Non-pigmented ciliary epithelial cell (primary cell): ENCODE measurements around the gene MINDY1.

Experiments
- DNase-seq: peaks from one replicate; pipeline ENCODE4 v3.0.0-alpha.2; 2010; ENCODE audit warnings: low read depth

The MINDY1 gene, protein sequence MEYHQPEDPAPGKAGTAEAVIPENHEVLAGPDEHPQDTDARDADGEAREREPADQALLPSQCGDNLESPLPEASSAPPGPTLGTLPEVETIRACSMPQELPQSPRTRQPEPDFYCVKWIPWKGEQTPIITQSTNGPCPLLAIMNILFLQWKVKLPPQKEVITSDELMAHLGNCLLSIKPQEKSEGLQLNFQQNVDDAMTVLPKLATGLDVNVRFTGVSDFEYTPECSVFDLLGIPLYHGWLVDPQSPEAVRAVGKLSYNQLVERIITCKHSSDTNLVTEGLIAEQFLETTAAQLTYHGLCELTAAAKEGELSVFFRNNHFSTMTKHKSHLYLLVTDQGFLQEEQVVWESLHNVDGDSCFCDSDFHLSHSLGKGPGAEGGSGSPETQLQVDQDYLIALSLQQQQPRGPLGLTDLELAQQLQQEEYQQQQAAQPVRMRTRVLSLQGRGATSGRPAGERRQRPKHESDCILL

DNA sequence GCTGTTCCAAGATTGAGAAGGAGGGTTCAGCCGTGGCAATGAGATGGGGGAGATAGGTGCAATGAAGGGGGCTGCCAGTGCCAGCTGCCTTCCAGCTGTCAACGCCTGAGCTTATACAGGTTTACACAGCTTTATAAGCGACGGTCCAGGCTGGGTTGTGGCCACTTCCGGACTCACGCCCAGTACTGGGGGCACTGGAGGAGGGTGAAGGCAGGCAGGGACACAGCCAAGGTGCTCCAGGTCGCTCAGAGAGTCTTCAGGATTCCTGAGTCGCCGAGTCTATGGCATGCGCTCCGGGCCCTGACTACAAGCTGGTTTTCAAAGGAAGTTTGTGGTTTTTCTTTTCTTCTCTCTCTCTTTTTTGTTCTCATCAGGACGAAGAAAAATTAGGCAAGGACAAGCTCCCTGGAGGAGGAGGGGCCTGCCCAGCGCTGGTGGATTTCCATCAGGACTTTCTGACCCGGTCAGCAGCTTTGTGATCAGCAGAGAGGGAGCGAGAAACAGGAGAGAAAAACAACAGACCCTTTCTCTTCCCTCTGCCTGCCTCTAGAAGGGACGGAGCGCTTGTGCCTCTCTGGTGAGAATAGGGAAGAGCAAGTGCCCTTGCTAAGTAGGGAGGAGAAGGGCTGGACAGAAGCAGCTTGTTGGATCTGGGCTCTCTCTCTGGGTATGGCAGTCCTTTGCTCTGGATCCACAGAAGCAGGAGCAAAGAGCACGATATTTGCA is at the start of gene MINDY1:
Gene MINDY1, minus strand, starts transcription at position 576 of the 726 bp plus-strand sequence. CDS start 4,285 bp downstream, outside the sequence.
- DNase-seq, result peak; percentile 72

DNA sequence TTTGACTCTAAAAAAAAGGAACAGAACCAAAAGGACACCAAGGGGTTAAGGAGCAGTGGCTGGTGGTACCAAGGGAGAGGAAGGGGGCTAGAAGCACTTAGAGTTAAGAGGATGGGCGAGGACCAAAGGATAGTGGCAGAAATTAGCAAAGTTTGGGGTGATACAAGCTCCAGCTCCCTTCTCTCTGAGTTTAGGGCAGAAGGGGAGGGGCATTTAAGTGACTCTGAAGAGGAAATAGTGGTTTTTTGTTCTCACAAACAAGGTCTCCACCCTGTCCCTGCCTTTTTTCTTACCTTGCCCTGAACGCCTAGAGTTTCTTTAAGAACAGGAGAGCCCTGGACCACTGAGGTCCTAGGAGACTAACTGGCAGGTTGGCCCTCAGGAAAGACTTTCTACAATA is 49.4 kb upstream of the MINDY1 start:
- no peak for DNase-seq

DNA sequence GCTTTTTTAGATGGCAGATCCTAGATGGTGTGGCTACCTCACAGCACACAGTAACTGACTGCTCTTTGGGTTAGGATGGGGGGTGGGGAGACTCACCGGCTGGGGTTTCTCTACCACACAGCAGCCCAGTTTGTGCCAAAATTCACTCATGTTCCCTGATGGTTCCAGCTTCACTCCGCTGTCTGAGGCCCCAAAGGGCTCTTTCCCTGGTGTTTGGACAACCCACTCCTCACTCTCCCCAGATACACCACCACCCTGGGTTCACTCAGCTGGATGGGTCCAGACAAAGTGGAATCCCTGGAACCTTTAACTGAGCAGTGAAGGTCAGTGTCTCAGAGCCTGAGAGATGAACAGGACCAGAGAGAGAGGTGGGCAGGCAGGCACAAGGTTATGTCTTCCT is 48.9 kb upstream of the MINDY1 start:
- no peak for DNase-seq

DNA sequence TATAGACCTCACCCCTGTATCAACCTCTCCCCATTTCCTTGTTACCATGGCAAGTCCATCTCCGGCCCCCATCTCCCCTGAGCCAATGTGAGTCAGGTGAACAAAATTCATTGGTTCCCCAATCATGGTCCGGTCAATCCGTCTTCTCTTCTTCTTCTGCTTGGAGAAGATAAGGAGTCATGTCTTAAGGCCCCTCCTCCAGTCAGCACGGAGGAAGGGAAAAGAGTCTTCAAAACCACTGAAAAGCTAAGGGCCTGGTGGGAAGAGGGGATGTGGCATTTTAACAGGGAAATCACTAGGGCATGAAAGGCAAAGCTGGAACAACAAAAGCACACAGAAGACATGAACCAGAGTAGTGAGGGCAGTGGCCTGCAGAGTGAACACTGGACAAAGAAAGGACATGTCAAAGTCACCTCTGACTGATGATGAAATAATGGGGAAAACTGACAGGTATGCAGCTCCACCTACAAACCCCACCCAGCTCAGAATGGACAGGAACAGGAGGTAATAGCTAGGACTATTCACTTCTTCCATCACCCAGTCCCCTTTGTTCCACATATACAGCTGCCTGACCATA is 48.4 kb upstream of the MINDY1 start:
- no peak for DNase-seq

DNA sequence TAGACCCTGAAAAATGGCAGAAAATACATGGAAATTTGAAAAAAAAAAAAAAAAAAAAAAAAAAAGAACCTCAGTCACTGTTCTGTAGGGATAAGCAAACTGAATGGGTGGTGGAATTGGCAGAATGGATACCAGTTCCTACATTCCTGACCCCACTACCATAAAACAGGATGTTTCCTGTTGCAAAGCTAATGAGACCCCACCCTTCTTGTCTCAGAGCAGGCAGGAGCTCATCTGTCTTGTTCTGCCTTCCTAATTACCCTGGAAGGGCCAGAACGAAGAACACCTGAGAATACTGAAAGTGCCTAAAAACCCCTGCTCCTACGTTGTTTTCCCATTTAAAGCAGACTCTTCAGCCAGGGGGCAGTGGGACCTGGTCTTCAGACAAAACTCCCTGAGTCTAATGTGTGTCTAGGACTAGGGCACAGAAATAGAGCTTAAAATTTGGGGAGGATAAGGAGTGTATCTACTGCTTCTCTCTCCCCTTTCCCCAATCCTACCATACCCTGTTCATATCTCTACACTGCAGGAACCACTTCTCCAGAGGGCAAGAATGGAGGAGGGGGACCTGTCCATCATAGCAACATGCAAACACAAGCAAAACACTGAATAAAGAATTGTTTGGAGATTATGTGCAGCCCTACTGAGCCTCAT is 44.8 kb upstream of the MINDY1 start:
- DNase-seq, result no peak

DNA sequence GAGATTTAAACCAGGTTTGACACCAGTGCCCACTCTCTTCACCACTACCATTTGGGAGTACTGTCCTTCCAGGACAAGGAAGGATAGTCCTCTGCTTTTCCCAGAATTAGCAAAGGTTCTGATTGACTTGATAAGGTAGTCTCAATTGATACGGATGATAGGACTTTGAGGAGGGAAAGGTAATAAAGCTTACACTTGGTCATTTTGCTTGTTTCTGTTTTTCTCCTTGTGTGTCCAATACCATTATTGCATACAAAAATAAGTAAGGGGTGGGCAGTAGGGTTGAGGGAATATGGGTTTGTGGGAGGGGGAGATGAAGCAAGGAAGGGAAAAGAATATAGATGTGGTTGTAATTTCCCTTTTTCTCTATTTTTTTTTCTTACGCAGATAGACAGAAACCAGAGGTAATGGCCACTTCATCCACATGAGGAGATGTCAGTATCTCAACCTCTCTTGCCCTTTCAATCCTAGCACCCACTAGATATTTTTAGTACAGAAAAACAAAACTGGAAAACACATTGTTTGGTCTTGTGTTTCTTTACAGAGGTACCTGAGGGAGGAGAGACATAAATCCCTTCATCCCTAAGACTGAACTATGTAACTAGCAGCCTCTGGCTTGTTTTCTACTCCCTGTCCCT is 43.5 kb upstream of the MINDY1 start:
- no peak for DNase-seq

DNA sequence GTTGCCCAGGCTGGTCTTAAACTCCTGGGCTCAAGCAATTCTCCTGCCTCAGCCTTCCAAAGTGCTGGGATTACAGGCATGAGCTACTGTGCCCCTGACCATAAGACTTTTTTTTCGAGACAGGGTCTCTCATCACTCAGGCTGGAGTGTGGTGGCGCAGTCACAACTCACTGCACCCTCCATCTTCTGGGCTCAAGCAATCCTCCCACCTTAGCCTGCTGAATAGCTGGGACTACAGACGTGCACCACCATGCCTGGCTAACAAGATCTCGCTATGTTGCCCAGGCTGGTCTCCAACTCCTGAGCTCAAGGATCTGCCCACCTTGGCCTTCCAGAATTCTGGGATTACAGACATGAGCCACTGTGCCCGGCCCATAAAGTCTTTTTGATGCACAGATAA is 42.8 kb upstream of the MINDY1 start:
- DNase-seq, result no peak

DNA sequence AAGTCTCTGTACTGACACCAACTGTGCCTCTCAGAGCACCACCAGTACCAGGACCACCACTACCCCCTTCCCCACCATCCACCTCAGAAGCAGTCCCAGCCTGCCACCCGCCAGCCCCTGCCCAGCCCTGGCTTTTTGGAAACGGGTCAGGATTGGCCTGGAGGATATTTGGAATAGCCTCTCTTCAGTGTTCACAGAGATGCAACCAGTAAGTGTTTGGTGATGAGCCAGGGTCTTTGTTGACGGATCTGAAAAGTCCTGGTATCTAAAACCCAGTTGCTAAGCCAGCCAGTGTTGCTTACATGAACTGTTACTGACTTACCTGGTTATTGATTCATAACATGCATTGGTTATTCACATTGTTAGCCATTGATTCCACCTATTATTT is 41.9 kb upstream of the MINDY1 start:
- DNase-seq, result no peak

DNA sequence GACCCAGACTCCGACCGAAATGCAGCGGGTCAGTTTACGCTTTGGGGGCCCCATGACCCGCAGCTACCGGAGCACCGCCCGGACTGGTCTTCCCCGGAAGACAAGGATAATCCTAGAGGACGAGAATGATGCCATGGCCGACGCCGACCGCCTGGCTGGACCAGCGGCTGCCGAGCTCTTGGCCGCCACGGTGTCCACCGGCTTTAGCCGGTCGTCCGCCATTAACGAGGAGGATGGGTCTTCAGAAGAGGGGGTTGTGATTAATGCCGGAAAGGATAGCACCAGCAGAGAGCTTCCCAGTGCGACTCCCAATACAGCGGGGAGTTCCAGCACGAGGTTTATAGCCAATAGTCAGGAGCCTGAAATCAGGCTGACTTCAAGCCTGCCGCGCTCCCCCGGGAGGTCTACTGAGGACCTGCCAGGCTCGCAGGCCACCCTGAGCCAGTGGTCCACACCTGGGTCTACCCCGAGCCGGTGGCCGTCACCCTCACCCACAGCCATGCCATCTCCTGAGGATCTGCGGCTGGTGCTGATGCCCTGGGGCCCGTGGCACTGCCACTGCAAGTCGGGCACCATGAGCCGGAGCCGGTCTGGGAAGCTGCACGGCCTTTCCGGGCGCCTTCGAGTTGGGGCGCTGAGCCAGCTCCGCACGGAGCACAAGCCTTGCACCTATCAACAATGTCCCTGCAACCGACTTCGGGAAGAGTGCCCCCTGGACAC is 41.4 kb upstream of the MINDY1 start:
- no peak for DNase-seq

DNA sequence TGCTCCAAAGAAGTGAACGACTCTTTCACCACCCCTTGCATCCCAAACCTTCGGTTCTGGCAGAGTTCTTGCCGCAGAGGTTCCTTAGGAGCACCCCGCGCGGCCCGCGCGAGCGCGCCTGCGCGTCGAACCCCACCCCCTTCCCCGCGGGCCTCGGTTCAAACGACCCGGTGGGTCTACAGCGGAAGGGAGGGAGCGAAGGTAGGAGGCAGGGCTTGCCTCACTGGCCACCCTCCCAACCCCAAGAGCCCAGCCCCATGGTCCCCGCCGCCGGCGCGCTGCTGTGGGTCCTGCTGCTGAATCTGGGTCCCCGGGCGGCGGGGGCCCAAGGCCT is 40.9 kb upstream of the MINDY1 start, which contains the start of gene C1orf56:
Gene C1orf56, plus strand, starts transcription at position 161 of the 334 bp plus-strand sequence. Its CDS starts 97 bp downstream, at position 258.
- no peak for DNase-seq

DNA sequence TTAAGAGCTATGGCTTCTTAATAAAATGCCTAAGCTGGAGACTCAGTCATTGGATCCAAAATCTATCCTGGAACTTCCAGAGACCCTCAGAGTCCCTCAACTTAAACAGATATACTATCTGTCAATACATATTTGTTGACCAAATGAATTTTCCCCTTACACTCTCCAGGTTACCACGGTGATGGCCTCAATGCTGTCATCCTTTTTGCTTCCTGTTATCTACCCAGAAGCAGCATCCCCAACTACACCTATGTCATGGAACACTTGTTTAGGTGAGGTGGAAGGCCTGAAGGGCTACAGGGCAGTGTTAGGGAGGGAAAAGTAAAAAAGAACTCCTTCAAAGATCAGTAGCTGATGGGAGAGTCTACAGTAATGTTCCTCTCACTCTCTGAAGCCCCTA is 36.5 kb upstream of the MINDY1 start:
- DNase-seq, result no peak

DNA sequence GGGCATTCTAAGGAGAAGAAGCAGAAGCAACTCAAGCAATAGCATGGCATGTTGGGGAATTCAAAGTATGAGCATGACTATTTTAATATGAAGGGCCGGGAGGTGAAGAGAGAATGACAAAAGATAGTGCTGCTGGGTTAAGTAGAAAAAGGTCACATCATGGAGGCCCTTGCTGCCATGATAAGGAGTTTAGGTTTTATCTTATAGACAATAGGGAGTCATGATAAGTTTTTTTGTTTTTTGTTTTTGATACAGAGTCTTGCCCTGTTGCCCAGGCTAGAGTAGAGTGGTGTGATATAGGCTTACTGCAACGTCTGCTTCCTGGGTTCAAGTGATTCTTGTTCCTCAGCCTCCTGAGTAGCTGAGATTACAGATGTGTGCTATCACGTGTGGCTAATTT is 32.8 kb upstream of the MINDY1 start:
- no peak for DNase-seq

DNA sequence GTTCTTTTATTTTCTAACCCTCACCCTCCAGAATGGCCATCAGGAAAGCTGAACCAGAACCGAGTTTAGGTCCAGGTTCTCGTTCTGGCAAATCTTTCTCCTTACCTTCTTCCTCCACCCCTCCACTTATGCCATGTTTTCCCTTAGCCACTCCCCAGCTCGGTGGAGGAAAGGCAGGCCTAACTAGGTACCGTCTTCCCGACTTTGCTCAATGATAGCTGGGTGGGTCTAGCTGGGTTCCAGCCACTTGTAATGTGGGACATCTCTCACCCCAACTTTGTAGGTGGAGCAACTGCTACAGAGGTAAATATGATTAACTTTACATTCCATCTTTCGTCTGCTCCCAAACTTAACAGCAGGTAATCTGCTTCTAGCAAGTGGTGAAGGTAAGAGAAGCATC is 30.3 kb upstream of the MINDY1 start:
- no peak for DNase-seq

DNA sequence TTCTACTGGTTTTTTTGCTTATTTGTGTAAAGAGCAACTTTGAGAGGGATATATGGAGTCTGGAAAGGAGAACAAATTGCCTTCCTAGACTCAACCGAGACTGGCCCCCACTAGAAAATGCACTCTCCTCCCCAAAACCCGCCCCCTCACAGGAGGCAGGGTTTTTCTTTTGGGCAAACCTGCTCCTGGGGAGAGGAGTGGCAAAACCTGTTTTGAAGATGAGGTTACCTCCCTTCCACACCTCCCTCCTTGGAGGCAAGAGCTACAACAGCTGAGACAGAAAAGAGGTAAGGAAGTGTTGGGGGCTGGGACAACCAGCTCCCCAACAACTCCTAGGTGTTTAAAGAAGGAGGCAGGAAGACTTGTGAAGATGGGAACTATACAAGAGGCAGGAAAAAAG is 29.7 kb upstream of the MINDY1 start, which contains the start of gene BNIPL:
Gene BNIPL, plus strand, starts transcription at position 231 of the 400 bp plus-strand sequence. Its CDS starts 140 bp downstream, at position 371.
- DNase-seq, result no peak

DNA sequence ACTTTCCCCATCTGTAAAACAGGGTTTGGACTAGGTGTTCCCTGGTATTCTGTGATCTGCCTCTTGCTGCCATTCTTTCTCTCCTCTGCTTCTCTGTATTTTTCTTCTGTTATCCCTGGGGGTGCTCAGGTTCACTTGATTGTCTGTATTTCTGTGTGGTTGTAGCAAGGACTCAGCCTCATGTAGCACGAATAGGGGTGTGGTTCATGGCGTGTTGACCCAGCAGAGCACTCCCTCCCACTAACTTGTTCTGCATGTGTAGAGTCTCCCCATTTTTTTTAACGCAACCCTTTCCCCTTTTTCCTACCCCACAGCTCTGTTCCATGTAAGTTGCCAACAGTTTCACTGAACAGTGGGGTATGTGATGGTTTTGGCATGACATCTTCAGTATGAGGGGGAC is 28.5 kb upstream of the MINDY1 start:
- no peak for DNase-seq

DNA sequence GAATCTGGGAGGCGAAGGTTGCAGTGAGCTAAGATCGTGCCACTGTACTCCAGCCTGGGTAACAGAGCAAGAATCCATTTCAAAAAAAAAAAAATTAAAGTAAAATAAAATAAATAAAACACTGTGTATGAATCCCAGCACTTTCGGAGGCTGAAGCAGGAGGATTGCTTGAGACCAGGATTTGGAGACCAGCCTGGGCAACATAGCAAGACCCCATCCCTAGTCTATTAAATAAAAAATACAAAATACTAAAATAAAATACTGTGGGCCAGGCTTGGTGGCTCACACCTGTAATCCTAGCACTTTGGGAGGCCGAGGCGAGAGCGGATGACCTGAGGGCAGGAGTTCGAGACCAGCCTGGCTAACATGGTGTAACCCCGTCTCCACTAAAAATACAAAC is 25.5 kb upstream of the MINDY1 start:
- DNase-seq, result no peak

DNA sequence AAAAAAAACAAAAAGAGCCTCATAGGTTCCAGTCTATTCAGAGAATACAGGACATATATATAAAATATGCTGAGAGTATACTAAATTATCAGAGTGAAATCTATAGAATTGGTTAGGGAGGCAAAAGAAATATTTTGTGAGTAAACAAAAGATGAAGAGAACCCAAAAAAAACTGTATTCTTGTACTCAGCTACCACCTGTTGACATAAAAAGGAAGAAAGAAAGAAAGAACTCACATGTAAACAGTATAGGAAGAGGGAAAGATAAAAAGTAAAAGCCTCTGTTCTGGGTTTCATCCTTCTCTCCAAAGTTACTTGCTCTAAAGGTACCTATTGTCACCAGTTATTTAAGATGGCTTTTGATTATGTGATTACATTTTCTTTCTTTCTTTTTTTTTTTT is 19.8 kb upstream of the MINDY1 start:
- DNase-seq, result no peak

DNA sequence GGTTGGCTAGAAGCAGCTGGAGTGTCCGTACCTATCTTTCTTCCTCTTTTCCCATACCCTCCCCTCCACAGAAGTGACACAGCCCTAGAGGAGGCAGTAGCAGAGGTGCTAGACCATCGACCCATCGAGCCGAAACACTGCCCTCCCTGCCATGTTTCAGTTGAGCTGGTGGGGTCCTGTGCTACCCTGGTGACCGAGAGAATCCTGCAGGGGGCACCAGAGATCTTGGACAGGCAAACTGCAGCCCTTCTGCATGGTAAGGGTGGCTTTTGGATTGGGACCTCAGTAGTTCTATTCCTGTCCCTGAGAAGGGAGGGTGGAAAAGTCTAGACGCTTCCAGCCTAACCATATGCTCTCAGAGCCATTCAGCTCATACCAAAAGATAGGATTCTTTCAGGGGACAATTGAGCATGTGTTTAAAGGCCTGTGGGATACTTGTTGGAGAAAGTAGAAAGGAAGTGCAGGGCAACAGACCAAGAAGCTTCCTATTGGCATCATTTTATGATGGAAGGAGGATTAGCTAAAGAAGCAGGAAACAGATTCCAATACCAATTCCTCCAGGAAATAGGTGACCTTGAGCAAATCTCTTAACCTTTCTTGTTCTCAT is 17.9 kb upstream of the MINDY1 start:
- no peak for DNase-seq

DNA sequence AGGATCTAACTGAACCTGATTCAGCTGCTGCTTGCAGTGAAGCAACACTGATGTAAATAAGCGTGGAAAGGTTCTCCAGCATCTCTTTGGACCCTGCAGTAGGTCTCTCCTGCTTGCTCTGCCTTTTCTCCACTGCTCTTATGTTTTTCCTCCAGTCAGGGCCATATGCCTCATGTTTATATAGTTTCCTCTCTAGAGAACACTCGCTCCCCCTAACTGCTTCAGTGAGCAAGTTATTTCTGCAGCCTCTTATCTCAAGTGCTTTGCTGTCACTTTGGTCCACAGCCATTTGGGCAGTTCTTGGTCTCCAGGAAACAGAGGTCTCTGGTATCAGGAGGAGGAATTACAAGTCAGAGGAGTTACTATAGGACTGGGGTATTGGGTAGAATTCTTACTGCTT is 6.8 kb upstream of the MINDY1 start:
- DNase-seq, result no peak

DNA sequence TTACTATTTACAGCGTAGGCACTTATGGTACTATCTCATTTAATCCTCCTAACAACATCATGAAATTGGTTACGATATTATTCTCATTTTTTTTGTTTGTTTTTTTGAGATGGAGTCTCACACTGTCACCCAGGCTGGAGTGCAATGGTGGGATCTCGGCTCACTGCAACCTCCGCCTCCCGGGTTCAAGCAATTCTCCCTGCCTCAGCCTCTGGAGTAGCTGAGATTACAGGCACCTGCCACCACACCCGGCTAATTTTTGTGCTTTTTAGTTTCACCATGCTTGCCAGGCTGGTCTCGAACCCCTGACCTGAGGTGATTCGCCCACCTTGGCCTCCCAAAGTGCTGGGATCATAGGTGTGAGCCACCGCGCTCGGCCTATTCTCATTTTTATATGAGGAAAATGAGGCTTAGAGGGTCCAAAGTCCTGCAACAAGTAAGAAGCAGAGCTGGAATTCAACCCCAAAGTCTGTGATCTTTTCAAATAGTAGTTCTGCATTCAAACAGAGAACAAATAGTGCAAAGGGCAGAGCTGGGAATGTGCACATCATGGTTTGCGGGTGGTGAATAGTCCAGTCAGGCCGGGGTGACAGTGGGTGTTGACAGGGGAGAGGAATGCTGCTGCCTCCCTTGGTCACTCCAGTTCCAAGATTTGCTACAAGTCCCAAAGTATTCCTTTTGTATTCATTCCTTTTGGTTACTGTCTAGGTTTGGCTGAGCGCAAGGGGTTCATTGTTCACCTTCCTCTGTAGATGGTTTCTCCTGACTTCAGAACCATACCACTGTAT is 6.2 kb upstream of the MINDY1 start:
- no peak for DNase-seq
